Measurements from ENCODE around the gene PTPRM.

PTPRM gene

DNA sequence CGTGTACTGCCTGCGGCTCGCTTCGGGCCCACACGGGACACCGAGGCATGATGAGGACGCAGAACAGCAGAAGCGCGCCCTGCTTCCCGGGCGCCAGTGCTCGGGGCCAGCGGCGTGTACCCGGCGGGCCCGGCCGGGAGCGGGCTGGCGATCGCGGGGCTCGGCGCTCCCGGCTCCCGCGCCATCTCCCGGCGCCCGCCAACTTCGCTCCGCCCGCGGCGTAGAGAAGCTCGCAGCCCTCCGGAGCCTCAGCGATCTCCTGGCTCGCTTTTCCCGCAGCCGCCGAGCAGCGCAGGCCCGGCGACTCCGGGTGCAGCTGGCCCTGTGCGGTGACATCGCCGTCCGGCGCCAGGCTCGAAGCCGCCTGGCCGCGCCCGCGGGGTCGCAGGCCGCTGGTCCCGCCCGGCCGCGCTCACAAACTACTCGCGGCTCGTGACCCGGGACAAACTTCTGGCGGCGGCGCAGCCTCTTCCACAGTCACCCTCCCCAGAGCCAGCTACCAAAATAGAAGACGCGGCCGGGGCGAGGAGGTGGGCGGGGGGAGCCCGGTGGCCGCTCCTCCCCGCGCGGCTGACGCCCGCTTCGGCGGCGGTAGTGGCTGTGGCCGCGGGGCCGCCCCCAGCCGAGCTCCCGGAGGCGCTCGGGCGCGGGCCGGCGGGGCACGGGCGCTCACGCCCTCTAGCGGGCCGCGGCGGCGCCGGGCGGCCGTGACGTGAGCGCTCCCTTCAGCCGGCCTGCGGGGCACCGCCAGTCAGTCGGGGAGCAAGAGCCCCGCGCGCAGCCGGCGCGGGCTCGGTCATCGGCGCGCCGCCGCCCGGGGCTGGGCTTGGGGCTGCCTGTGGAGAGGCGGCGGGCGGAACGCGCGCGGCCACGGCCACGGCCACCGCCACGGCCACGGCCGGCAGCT is at the start of gene PTPRM:
TSS of gene PTPRM (plus strand) at position 750 of the 907 bp plus-strand sequence. CDS start 503 bp downstream, outside the sequence.
- TF ChIP-seq POLR2A (IDR thresholded peaks at IDR 0.05; ENCODE audit: low read depth, low read length): peak; percentile 63
- DNase-seq (ENCODE audit: insufficient read length, low spot score) (peak; percentile 65), FAIRE-seq (no peak)

DNA sequence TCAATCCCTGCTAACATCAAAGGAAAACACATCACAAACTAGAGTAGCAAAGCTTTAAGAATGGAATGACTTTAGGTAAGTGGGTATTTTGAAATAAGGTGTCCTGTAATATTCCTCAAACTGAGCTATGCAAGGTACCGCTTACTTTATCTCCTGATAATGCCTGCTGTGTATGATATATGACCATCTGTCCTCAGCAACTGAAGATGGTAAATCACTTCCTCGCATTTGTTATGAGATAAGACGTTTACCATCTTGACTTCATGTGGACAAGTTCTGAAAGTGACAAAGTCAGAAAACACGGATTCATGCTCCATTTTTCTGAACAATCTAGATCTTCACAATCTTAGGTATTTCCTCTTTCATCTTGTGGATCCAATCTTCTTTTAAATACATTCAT is 49.3 kb upstream of the PTPRM start:
- DNase-seq (ENCODE audit: insufficient read length, low spot score) (no peak), FAIRE-seq (no peak)
- TF ChIP-seq POLR2A (IDR thresholded peaks at IDR 0.05; ENCODE audit: low read depth, low read length): no peak

DNA sequence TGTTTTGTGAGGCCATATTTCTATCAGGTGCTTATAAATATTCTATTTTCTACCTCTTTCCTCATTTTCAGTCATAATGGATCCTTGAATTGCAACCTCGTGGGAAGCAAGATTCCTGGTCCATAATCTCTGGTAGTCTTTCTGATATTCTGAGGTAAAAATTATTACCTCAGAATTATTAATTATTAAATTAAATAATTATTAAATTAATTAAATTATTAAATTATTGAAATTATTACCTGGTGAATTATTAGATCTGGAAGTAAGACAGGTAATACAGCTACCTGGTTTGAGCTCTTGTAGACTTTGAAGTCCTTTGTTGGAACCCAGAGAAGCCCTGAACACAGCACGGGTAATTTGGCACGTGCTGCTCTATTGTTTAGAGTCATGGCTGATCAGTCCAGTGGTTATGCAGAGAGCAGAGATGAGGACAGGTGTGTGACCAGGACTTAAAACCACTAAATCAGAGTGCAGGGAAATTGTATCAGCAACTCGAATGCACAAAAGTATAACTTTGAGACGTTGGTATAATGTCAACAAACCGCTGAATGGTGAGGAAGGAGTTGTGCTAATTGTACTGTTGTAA is 46.8 kb upstream of the PTPRM start:
- DNase-seq (ENCODE audit: insufficient read length, low spot score) (no peak), FAIRE-seq (no peak)
- TF ChIP-seq POLR2A (IDR thresholded peaks at IDR 0.05; ENCODE audit: low read depth, low read length): no peak

DNA sequence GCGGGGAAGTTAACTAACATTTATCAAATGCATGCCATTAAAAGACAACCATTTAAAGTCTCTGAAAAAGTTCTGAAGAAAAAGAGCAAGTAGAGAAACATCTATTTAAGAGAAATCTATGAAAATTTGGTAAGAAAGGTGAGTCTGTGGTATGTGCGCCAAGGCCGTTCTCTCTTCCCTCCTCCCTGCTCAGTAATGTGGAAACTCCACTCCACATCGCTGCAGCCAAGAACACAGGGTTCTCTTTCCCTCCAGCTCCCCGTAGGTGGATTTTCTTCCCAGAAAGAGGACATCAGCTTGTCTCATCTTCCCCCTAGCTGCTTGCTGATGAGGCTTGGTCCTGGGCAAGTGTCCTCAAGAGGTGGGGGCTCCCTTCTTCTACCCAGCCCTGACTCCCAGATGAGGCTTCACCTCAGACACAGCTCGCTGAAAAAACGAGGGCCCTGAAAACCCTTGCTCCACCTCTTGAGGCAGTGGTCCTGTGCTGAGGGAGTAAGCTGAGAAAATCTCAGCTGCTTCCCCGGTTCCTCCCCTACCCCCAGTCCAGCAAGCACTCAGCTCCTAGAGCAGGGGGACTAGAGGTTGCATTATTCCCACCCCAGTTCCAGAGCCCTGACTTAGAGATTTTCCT is 45.8 kb upstream of the PTPRM start:
- no peak for TF ChIP-seq POLR2A (IDR thresholded peaks at IDR 0.05; ENCODE audit: low read depth, low read length)
- DNase-seq (ENCODE audit: insufficient read length, low spot score): no peak
- FAIRE-seq: no peak

DNA sequence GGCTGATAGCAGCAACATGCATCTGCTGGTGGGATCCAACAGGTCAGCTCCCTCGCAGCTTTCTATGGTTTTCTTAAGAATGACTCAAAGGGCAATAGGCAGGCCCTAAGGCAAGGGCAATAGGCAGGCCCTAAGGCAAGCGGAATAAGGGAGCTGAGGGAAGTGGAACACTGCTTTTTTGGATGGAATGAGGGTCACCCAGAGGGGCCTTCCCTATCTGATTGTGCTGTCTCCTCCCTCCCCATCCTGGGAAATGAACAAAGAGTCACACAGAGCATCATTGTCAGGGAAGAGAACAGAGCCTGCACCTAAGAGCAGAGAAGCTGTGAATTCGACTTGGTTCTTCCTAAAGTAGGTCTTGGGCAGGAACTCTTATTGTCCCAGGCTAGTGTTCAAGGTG is 43.3 kb upstream of the PTPRM start:
- TF ChIP-seq POLR2A (IDR thresholded peaks at IDR 0.05; ENCODE audit: low read depth, low read length): no peak

DNA sequence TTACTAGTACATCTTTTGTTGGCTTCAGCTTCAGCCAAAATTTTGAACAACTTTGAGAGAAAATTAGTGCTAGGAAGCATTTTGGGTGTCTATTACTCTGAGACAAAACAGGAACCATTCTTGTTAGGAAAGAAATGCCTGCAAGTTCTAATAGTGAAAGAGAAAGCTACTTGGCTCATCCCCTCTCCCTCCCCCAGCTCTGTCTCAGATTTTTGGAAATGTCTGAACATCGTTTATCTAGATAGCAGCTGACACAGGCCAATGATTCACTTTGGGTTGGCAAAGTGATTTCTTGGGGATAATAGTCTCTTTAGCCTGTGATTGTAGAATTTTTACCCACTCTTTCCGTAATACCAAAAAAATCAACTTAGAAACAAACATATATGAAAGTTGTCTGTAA is 42.3 kb upstream of the PTPRM start:
- FAIRE-seq: no peak
- DNase-seq (ENCODE audit: insufficient read length, low spot score): no peak
- TF ChIP-seq POLR2A (IDR thresholded peaks at IDR 0.05; ENCODE audit: low read depth, low read length): no peak

More for the DNA sequence above, 43.3 kb upstream of the PTPRM start:
- no peak for DNase-seq (ENCODE audit: insufficient read length, low spot score)
- FAIRE-seq: no peak

DNA sequence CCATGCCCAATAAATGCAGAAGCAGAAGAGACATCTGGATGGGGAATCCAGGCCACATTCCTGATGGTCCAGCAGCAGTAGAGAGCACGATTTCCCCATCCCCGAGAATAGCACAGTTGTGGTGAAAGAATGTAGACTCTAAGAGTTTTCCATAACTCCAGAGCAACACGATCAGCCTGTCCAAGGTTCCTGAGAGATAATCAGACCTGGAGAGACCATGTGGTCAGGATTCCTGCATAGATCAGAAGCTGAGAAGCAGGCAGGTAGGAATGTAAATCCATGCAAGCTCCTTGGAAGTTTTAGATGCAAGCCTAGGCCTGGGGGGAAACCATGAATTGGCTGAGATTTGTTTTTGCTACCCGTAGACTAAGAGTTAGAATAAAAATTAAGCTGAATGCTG is 34.2 kb upstream of the PTPRM start:
- TF ChIP-seq POLR2A (IDR thresholded peaks at IDR 0.05; ENCODE audit: low read depth, low read length): no peak
- no peak for FAIRE-seq
- DNase-seq (ENCODE audit: insufficient read length, low spot score): no peak

DNA sequence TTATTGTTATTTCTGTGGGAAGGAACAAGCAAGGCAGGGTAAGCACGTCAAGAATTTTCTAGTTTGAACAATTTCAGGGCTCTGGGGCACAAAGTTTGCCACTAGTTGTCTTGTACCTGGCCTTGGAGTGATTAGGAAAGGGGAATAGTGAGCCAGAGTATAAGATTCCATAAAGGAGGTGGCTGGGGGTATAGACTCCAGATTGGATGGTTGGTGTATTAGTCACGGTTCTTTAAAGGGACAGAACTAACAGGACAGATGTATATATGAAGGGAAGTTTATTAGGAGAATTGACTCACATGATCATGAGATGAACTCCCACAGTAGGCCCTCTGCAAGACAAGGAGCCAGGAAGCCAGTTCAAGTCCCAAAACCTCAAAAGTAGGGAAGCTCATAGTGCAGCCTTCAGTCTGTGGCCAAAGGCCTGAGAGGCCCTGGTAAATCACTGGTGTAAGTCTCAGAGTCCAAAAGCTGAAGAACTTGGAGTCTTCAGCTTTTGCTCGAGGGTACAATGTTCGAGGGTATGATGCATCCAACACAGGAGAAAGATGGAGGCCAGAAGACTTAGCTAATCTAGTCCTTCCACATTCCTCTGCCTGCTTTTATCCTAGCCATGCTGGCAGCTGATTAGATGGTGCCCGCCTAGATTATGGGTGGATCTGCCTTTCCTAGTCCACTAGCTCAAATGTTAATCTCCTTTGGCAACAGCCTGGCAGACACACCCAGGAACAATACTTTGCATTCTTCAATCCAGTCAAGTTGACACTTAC is 31.5 kb upstream of the PTPRM start:
- DNase-seq (ENCODE audit: insufficient read length, low spot score): peak; percentile 31
- FAIRE-seq: peak; percentile 55
- TF ChIP-seq POLR2A (IDR thresholded peaks at IDR 0.05; ENCODE audit: low read depth, low read length): no peak

DNA sequence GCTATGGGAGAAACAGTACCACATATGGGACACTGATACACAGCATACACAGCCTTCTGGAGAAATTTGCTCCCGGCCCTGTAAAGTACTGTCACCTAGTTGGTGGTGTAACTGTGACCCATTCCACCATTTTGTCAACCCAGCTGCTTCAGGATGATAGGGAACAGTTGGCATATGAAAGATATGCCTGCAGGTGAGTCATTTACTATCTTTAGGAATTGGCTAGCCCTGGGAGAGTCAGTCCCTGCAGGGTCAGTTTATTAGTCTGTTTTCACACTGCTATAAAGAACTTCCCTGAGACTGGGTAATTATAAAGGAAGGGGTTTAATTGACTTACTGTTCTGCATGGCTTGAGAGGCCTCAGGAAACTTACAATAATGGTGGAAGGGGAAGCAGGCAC is 30.0 kb upstream of the PTPRM start:
- TF ChIP-seq POLR2A (IDR thresholded peaks at IDR 0.05; ENCODE audit: low read depth, low read length): no peak
- no peak for FAIRE-seq
- no peak for DNase-seq (ENCODE audit: insufficient read length, low spot score)

DNA sequence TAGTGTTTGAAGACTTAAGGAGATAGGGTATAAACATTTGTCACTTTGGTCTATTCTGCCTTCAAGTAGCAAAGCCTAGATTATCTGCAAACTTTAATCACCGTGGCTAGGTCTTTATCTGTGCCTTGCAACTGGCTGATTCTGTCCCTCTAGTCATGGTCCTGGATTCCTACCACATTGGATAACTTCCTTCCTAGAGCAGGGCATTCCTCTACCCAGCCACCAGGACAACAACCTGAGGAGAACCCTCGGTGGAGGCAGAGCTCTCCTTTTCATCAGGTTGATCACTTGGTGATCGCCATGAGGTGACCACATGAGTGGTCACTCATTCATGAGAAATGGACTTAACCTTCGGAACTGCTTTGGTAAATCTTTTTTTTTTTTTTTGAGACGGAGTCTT is 25.3 kb upstream of the PTPRM start:
- no peak for TF ChIP-seq POLR2A (IDR thresholded peaks at IDR 0.05; ENCODE audit: low read depth, low read length)
- FAIRE-seq (no peak), DNase-seq (ENCODE audit: insufficient read length, low spot score) (no peak)

DNA sequence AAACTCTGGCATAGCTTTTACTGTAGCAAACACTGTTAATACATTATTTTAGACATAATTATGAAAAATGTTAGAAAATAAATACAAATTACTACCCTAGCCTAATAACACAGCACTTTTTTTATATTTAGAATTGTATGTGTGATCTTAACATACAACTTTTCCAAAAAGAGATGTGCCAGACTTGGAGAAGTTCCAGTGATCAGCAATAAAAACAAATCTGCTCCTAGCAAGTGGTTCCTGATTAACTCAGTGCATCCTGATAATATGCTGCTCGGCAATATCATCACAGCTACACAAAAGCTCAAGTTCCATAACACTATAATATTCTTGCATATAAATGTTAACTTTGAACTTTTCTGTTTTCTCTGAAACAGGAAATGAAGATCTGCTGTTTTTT is 22.4 kb upstream of the PTPRM start:
- no peak for FAIRE-seq

DNA sequence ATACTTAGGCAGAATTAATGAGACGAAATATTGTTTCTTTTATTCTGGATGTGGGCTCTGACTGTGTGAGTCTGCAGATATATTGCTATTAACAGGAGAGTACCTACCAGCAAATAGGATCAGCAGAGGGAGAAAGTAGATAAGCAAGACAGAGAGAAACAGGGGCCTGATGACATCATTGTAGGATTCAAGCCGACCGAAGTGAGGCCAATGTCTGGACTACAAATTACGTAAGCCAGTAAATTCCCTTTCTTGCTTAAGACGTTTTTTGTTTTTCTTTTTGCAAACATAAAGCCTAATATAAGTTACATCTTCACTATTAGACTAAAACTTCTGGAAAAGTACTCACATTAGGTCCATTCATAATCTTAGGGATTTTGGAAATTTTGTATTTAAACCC is 21.4 kb upstream of the PTPRM start:
- DNase-seq (ENCODE audit: insufficient read length, low spot score) (no peak), FAIRE-seq (no peak)
- TF ChIP-seq POLR2A (IDR thresholded peaks at IDR 0.05; ENCODE audit: low read depth, low read length): no peak

More for the DNA sequence above, 22.4 kb upstream of the PTPRM start:
- no peak for DNase-seq (ENCODE audit: insufficient read length, low spot score)
- no peak for TF ChIP-seq POLR2A (IDR thresholded peaks at IDR 0.05; ENCODE audit: low read depth, low read length)

DNA sequence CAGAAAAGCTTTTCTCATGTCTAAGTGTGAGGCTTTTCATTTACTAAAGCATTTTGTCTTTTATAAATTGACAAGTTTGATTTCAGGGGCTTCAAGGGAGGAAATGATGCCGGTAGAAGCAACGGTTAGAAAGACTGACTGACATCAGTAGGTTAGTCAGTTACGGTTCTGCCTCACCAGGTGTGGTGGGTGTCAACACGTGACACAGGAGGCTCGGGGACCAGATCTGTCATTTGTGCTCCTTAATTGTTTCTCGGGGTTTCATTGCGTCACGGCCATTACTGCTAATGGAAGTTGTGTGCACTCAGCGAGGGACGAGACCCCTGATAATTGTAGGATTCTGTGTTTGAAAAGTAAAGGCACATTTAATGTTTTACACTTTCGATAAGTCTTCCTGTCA is 18.9 kb upstream of the PTPRM start:
- DNase-seq (ENCODE audit: insufficient read length, low spot score) (no peak), FAIRE-seq (no peak)
- no peak for TF ChIP-seq POLR2A (IDR thresholded peaks at IDR 0.05; ENCODE audit: low read depth, low read length)

DNA sequence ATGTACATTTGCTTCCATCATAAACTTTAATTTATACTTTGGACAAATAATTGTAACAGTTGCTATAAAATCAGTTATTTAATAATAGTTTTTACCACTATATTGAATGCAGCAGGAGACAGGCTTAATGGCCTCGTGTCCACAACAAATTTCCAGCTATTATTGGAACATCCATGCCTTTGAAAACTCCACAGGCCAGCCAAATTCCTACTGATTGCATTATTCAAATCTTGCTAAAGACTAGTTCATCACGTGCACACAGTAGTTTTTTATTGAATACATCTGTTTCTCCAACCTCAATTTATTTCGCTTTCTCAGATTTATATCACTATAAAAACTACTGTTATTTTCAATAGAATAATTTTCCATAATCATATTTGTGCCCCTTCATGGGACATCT is 18.4 kb upstream of the PTPRM start:
- DNase-seq (ENCODE audit: insufficient read length, low spot score) (no peak), FAIRE-seq (no peak)
- TF ChIP-seq POLR2A (IDR thresholded peaks at IDR 0.05; ENCODE audit: low read depth, low read length): no peak
